K562 (cell line): ENCODE measurements around the gene MIDN. TPM values are rescaled to one million over a fixed set of nuclear protein-coding genes. Genes with fewer than 3 reads are reported as not detected.

ENCODE experiments used
- ATAC-seq: fragments of 200-7000 bp; cut with Tn5 transposase; 3 replicates; pipeline ENCODE4 v1.9.1; 2020; ENCODE audit warnings: moderate library complexity
- BruUV-seq: library from RNA; stranded (reverse); fragments of 400-500 nt; replicated peaks from 2 replicates; lab custom pipeline; 2021; lab: Mats Ljungman, UMichigan
- CTCF ChIA-PET: fragments of 300-600 bp; formaldehyde crosslinking; extraction: SDS; loops from one replicate; lab custom pipeline; 2021; ENCODE audit warnings: low intra/inter-chr PET ratio; lab: Yijun Ruan, JAX
- POLR2A ChIA-PET: fragments of 300-600, 350-650 bp; sonication (Branson Sonifier 250); formaldehyde crosslinking; extraction: SDS; loops from one replicate; lab custom pipeline; 2021; ENCODE audit warnings: antibody characterized with exemption, inconsistent platforms; lab: Yijun Ruan, JAX
- DNase-seq, 4 experiments: peaks; one replicate each; pipeline versions ENCODE4 v3.0.0 to v3.0.0-alpha.2; 2011 to 2018; ENCODE audit warnings: low spot score in 3 of 4, mixed read lengths in 3 of 4; ENCODE audit errors: extremely low read depth in 1 of 4
- FAIRE-seq: peaks from 2 replicates; lab custom pipeline; 2011; peaks lifted over from hg19 to GRCh38; lab: Jason Lieb, UNC
- H2AFZ ChIP-seq: 2 replicates; pipeline ENCODE4 v1.6.0; 2011; ENCODE audit warnings: low read depth, low read length, control low read depth, inconsistent platforms
- H3K27ac ChIP-seq: fragments of 200-600 bp; 3 replicates; pipeline ENCODE4 v1.8.0; 2011; ENCODE audit warnings: low read depth, mild to moderate bottlenecking, control low read depth, inconsistent platforms, low read length, moderate library complexity, mixed read lengths; ENCODE audit errors: extremely low read depth
- H3K27me3 ChIP-seq, 2 experiments: fragments of 300-600 bp in 1 of 2; 2 replicates in 1 of 2; 3 replicates in 1 of 2; pipeline versions ENCODE4 v1.6.0 to v1.8.0; 2011; ENCODE audit warnings: inconsistent platforms in 2 of 2, low read length in 2 of 2, mild to moderate bottlenecking in 1 of 2, mixed read lengths in 1 of 2, moderate library complexity in 1 of 2; ENCODE audit not compliant: control insufficient read depth in 2 of 2, insufficient read depth in 2 of 2
- H3K36me3 ChIP-seq: fragments of 300-600 bp; 3 replicates; pipeline ENCODE4 v1.8.0; 2011; ENCODE audit warnings: mild to moderate bottlenecking, low read length, inconsistent platforms; ENCODE audit not compliant: control insufficient read depth, insufficient read depth
- H3K4me1 ChIP-seq, 2 experiments: fragments of 200-600 bp in 1 of 2; replicated peaks in 1 of 2; 2 replicates in 1 of 2; 3 replicates in 1 of 2; pipeline versions ENCODE4 v1.5.1 to v1.8.0; 2011; ENCODE audit warnings: inconsistent platforms in 2 of 2, low read length in 2 of 2, mild to moderate bottlenecking in 1 of 2, mixed read lengths in 1 of 2, moderate library complexity in 1 of 2; ENCODE audit not compliant: control insufficient read depth in 2 of 2, insufficient read depth in 2 of 2
- H3K4me2 ChIP-seq: 2 replicates; pipeline ENCODE4 v1.6.1; 2011; ENCODE audit warnings: low read length, control low read depth, inconsistent platforms, mixed read lengths; ENCODE audit not compliant: insufficient read depth
- H3K4me3 ChIP-seq: fragments of 200-600 bp; sonication (generic), shearing (Covaris generic); 2 replicates; pipeline ENCODE4 v1.5.1; 2016; ENCODE audit warnings: control low read depth, inconsistent platforms
- H3K79me2 ChIP-seq: fragments of 200-600 bp; 3 replicates; pipeline ENCODE4 v1.8.0; 2011; ENCODE audit warnings: low read length, inconsistent platforms; ENCODE audit not compliant: control insufficient read depth, insufficient read depth
- H3K9ac ChIP-seq, 2 experiments: 2 replicates each; pipeline versions ENCODE4 v1.6.0 to v1.6.1; 2011; ENCODE audit warnings: low read depth in 2 of 2, low read length in 2 of 2, control low read depth in 1 of 2, inconsistent platforms in 1 of 2, mild to moderate bottlenecking in 1 of 2, mixed read lengths in 1 of 2; ENCODE audit not compliant: insufficient read depth in 1 of 2
- H3K9me1 ChIP-seq: one replicate; pipeline ENCODE4 v1.6.0; 2011; ENCODE audit warnings: inconsistent platforms, mild to moderate bottlenecking, low read length, moderate library complexity; ENCODE audit not compliant: control insufficient read depth, insufficient read depth
- H3K9me3 ChIP-seq: replicated peaks from 2 replicates; pipeline ENCODE4 v1.5.1; 2011; ENCODE audit warnings: low read depth, low read length, inconsistent platforms; ENCODE audit not compliant: control insufficient read depth, insufficient read depth
- H4K20me1 ChIP-seq: replicated peaks from 2 replicates; pipeline ENCODE4 v1.6.1; 2011; ENCODE audit warnings: low read length, inconsistent platforms, mixed read lengths; ENCODE audit not compliant: control insufficient read depth, insufficient read depth
- ATF1 ChIP-seq, 2 experiments: fragments of 450-650 bp in 1 of 2; IDR thresholded peaks; 2 replicates each; pipeline ENCODE4 v1.6.1; 2016; ENCODE audit warnings: missing compliant biosample characterization in 1 of 2, missing genetic modification characterization in 1 of 2
- ATF7 ChIP-seq: fragments of 450-650 bp; IDR thresholded peaks from 2 replicates; pipeline ENCODE4 v1.7.1; 2014; ENCODE audit warnings: mild to moderate bottlenecking, moderate library complexity
- BCOR ChIP-seq: fragments of 450-650 bp; IDR thresholded peaks from 2 replicates; pipeline ENCODE4 v1.6.1; 2016
- DMBX1 ChIP-seq: fragments of 250-450 bp; sonication (Bioruptor Pico); IDR thresholded peaks from 2 replicates; pipeline ENCODE4 v1.8.0; 2022; ENCODE audit warnings: inconsistent platforms, mild to moderate bottlenecking, moderate library complexity, borderline replicate concordance
- E2F3 ChIP-seq: fragments of 250-450 bp; sonication (Bioruptor Pico); IDR thresholded peaks from 2 replicates; pipeline ENCODE4 v1.4.0; 2020; ENCODE audit warnings: mild to moderate bottlenecking
- ELF2 ChIP-seq: fragments of 250-450 bp; sonication (Bioruptor Pico); IDR thresholded peaks from 2 replicates; pipeline ENCODE4 v1.5.0; 2021; ENCODE audit warnings: mild to moderate bottlenecking
- ELF4 ChIP-seq: fragments of 450-650 bp; formaldehyde crosslinking; IDR thresholded peaks from 2 replicates; pipeline ENCODE4 v1.4.0; 2022; ENCODE audit warnings: missing genetic modification characterization
- GATAD2B ChIP-seq: fragments of 450-650 bp; IDR thresholded peaks from 2 replicates; pipeline ENCODE4 v1.6.1; 2017; ENCODE audit warnings: mild to moderate bottlenecking, borderline replicate concordance
- POLR2G ChIP-seq: fragments of 200-400 bp; formaldehyde crosslinking; IDR thresholded peaks from 2 replicates; pipeline ENCODE4 v1.6.1; 2017; ENCODE audit warnings: low read depth, mild to moderate bottlenecking, antibody characterized with exemption, low read length, moderate library complexity
- RFX7 ChIP-seq: fragments of 250-450 bp; sonication (Bioruptor Pico); IDR thresholded peaks from 2 replicates; pipeline ENCODE4 v1.5.1; 2021; ENCODE audit warnings: mild to moderate bottlenecking
- TCF7 ChIP-seq: sonication (generic); IDR thresholded peaks from 2 replicates; pipeline ENCODE4 v1.6.1; 2016; ENCODE audit warnings: antibody characterized with exemption, borderline replicate concordance
- ZBTB40 ChIP-seq, 2 experiments: fragments of 450-650 bp in 1 of 2; sonication (generic) in 1 of 2; formaldehyde crosslinking in 1 of 2; IDR thresholded peaks; 2 replicates each; pipeline versions ENCODE4 v1.7.1 to v1.9.0; 2016 to 2022; ENCODE audit warnings: inconsistent platforms in 1 of 2, mild to moderate bottlenecking in 1 of 2, missing genetic modification reagents in 1 of 2
- ZNF445 ChIP-seq: fragments of 250-450 bp; sonication (Bioruptor Pico); IDR thresholded peaks from 2 replicates; pipeline ENCODE4 v1.4.0; 2020; ENCODE audit warnings: low read depth, mild to moderate bottlenecking, moderate library complexity
- ZNF644 ChIP-seq: fragments of 200-800 bp; sonication (Bioruptor generic); IDR thresholded peaks from 2 replicates; pipeline ENCODE4 v1.6.1; 2016; ENCODE audit warnings: low read depth, missing genetic modification characterization, missing compliant biosample characterization
- WGBS: fragments of 100-300 bp; shearing (Covaris generic); methylation state at CpG from one replicate; pipeline ENCODE4 v1.1.6; 2016; ENCODE audit warnings: low coverage, mixed read lengths; ENCODE audit not compliant: insufficient coverage; ENCODE audit errors: missing lambda C conversion rate; 5-methylcytosine and 5-hydroxymethylcytosine counted together
- in situ Hi-C: fragments of 300-500 bp; cut with MboI; formaldehyde crosslinking; loops from 4 replicates; pipeline ENCODE4 v1.15.0; 2018; ENCODE audit warnings: inconsistent platforms, mixed read lengths
- intact Hi-C: fragments of 100-400 bp; cut with micrococcal nuclease; formaldehyde crosslinking; loops from 2 replicates; pipeline ENCODE4 v1.14.2; 2022
- polyA plus RNA-seq, 8 experiments: library from polyadenylated mRNA; depleted of rRNA in 4 of 8; stranded (reverse) in 5 of 8; unstranded in 3 of 8; fragments of >200 nt; fragmentation: Nextera tagmentation in 2 of 8; fragmentation: Illumina TruSeq in 1 of 8; extraction: Ambion mirVana in 2 of 8; extraction: Trizol in 1 of 8; gene quantifications; 2 replicates each; pipeline versions ENCODE4 v1.2.1 to v1.2.3, GENCODE V29; 2011 to 2014; ENCODE audit warnings: inconsistent platforms in 1 of 8, missing spikeins in 1 of 8
- total RNA-seq, 7 experiments: library from RNA; depleted of rRNA in 6 of 7; stranded (reverse); fragments of >200 nt in 6 of 7; fragmentation: Illumina TruSeq in 2 of 7; extraction: Trizol in 2 of 7; gene quantifications; 2 replicates each; pipeline versions ENCODE4 v1.2.1 to v1.2.3, GENCODE V29; 2011 to 2021; ENCODE audit warnings: low replicate concordance in 1 of 7

MIDN gene
- total and polyA plus RNA-seq, 9 of the 15 experiments (the other 6 are each of a cell fraction or from before 2014, with no cell fraction given): 0.17 to 120 (median 10.1) TPM

DNA sequence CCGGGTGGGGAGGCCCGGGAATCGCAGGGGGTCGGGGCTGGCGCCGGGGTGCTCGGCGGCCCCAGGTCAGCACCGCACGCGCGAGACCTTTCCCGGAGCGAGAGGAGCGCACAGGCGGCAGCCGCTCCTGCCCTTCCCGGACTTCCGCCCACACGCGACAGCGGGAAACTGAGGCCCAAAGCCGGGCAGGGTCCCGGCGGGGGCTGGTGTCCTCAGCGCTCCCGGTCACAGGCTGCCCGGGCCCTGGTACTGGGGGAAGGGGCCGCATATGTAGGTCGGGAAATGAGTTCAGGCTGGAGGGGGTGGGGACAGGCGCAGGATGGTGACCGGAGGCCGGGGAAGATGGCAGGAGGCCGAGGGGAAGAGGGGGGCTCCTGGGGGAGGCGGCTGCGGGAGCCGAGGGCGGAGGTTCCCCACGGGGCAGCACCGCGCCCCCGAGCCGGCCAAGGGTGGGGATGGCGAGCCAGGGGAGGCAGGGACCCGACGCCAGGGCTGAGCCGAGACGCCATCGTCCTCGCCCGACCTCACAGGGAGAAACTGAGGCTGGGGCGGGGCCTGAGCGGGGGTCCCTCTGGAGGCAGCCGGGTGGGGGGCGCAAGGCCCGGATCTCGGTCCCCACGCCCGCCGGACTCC is 11.2 kb upstream of the MIDN start:
- Histone ChIP-seq H4K20me1 (no peaks in the 10 kb centered on the region), H3K27me3 (no peaks in the 10 kb centered on the region), H3K4me1 (peaks cover 18 to 98% of the 10 kb centered on the region in 2 experiments), H3K79me2 (peaks cover 13% of the 10 kb centered on the region), H2AFZ (peak overlapping the region; percentile 40; the same call in 1 of the 2 replicates), H3K36me3 (peaks cover 35% of the 10 kb centered on the region; the same call in 1 of the 3 replicates), H3K9me3 (no peaks in the 10 kb centered on the region), H3K27ac (peak overlapping the region; percentile 61; the same call in 2 of the 3 replicates), H3K9me1 (no peaks in the 10 kb centered on the region), H3K4me2 (peak overlapping the region; percentile 70), H3K4me3 (peak overlapping the region; percentile 55), H3K9ac (peak overlapping the region; percentile 64 to 94)
- in situ Hi-C loops (loop anchor here (25.0 kb wide), 1 partner anchor 475 kb away; the partner anchor contains the start of gene MISP), intact Hi-C loops (loop anchor here (2.0 kb wide), 1 partner anchor 16 kb away; no protein-coding TSS in a partner anchor)
- ATAC-seq (no peak), DNase-seq (peak in 3 of 4 experiments; percentile 41 to 54 (median 52)), FAIRE-seq (no peak)
- CTCF ChIA-PET: no interaction called here
- no TSS peak for BruUV-seq
- POLR2A ChIA-PET: no interaction called here
- 0% methylated on average over 15 of the region's 60 CpGs for WGBS
- TF ChIP-seq ZNF445: no peak
- no peak for TF ChIP-seq TCF7
- 0 out of 2 replicates have a peak, but pooled peaks have one; percentile 26 for TF ChIP-seq ZBTB40 (IDR thresholded peaks at IDR 0.05)
- no peak for TF ChIP-seq ZBTB40 (CRISPR knock-in tag; IDR thresholded peaks at IDR 0.05)
- 0 out of 2 replicates have a peak, but pooled peaks have one; percentile 19 for TF ChIP-seq BCOR
- 0 out of 2 replicates have a peak, but pooled peaks have one; percentile 13 for TF ChIP-seq ELF4 (CRISPR knock-in tag)
- no peak for TF ChIP-seq DMBX1 (CRISPR knock-in tag)
- no peak for TF ChIP-seq ATF1 (CRISPR knock-in tag; IDR thresholded peaks at IDR 0.05)
- no peak for TF ChIP-seq ATF1 (tag; IDR thresholded peaks at IDR 0.05)
- TF ChIP-seq E2F3: no peak
- no peak for TF ChIP-seq RFX7 (CRISPR knock-in tag)
- no peak for TF ChIP-seq ELF2
- TF ChIP-seq GATAD2B: no peak
- TF ChIP-seq POLR2G: peak; percentile 19
- TF ChIP-seq ZNF644: no peak
- no peak for TF ChIP-seq ATF7
